Dedifferentiated amniotic fluid mesenchymal stem cell (primary cell): Measurements from ENCODE around the gene APH1B.

Source experiments
- DNase-seq: peaks from one replicate; pipeline ENCODE4 v3.0.0-alpha.2; 2016; ENCODE audit errors: extremely low spot score

APH1B gene

DNA sequence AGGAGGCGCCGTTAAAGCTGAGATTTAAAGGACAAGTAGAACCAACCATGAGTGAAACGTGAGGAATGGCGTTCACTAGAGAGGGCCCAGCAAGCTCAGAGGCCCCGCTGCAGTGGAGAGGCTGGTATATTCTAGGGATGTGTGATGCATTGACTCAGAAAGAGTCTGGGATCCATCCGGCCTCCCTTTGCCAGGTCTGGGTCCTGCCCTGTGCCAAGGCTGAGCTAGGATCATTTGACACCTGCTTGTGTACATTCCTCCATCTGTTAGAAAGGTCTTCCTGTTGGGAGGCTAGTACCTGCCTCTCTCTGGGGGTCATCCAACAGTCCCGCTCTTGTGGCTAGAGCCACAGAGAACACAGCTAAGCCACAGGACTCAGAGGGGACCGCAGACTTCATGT is 75.9 kb downstream of the APH1B start:
- no peak for DNase-seq

DNA sequence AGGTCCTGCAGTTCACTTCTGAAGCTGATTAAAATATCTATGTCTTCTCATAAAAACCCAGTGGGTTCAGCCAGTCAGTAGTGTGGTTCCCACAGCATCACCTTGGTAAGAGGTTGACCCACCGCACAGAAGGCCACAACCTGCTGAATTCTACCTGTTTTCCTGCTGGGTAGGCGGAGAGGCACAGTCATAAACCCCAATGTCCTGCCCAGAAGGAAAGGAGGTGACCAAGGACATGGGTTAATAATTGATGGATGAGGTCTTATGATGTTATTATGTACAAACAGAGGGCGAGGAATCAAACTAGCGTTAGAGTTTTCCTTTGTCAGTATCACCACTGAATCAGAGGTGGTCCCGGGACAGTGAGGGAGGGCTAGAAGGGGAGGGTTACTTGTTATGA is 76.5 kb downstream of the APH1B start:
- no peak for DNase-seq

DNA sequence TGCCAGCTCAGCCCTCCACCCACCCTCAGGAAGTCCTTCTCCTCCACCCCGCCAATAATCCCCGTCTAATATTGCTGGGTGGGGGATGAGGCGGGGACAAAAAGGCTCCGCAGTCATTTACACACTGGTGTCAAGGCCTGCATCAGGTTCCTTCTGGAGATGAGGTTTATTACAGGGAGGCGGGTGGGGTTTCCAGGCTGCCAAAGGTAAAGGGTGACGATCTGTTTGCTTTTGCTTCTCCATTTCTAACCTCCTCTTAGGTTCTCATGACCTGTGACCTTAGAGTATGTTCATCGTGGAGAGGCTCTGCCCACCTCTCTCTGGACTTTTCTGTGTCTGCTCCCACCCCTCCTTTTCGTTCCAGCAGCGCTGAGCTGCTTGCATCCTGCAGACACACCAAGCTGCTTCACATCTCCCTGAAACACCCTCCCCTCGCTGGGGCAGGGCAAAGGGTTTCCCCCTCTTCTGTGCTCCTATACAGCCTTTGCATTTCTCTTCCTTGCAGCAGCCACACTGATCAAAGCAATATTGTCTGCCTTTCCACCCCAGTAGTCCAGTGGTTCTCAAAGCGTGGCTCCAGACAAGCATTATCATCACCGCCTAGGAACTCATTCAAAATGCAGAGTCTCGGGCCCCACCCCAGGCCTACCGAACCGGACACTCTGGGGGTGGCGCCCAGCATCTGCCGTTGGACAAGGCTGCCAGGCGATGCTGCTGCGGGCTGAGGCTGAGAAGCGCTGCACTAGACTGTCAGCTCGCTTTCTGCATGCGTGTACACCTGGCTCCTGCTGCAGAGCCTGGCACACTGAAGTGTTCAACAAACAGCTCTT is 77.6 kb downstream of the APH1B start:
- DNase-seq: no peak

DNA sequence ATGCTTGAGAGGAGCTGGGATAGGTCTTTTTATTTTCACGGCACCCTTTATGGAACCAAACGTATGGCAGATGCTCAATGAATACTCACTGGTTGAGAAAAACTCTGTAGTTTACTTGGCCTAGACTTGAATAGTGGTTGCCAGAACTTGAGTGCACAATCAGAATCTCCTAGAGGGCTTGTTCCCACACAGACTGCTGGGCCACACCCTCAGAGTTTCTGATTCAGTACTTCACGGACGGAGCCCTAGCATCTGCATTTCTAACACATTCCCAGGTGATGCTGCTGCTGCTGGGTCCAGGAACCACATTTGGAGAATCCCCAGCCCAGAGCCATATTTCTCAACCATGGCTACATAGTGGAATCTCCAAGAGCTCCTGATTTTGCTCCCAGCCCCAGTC is 79.7 kb downstream of the APH1B start:
- no peak for DNase-seq

DNA sequence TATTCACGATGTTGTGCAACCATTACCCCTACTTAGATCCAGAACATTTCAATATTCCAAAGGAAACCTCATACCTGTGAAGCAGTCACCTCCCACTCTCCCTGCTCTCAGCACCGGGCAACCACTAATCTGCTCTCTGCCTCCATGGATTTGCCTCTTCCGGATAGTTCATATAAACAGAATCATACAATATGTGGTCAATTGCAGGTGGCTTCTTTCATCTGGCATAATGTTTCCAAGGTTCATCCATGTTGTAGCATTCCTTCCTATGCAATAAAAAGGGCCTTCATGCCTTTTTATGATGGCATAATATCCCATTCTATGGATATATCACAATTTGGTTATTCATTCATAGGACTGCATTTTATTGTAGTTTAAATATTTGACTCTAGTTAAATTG is 80.3 kb downstream of the APH1B start:
- no peak for DNase-seq

DNA sequence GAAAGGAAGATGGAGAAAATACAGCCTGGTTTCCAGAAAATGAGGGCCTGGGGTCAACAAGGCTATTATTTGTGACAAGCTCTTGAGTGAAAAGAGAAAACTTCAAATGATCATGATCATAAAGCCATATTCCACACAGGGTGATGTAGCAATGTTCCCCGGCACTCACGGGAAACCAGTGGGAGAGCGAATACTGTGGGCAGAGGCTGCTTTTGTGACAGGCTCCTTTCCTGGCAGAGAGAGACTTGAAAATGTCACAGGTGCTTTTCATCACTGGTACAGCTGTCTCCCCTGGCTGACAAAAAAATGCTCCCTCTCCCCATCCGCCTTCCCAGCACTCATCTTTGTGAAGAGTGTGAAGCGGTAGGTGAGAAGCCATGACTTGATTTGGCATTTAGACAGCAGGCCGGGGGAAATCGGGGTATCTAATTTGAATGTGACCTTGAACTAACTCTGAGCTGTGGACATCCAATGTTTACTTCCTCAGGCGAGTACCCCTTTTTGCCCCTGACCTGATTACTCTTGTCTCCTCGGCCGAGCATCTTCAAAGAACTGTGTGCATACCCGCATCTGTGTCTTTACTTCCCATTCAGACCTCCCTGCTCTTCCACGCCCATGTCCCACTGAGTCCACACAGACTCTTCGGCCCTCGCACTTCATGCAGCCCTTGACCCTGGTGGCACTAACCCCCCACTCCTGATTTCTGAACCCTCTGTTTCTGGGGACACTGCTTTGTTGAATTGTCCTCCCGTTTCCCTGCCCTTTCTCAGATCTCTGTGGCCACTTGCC is 81.0 kb downstream of the APH1B start:
- no peak for DNase-seq
